DMS153 (cell line): ENCODE results near the gene BPGM.
A peak's percentile ranks its signal among the peaks of the same experiment; 100 is the strongest.
"Not testable (repeated sequence)": the region's sequence is repeated elsewhere in the genome, so short reads cannot be mapped to it uniquely, and the experiment has no call there.

ENCODE experiments used
- DNase-seq: peaks from one replicate; lab custom pipeline; 2025; lab: John Stamatoyannopoulos, UW

Gene BPGM

GRCh38 chr7:134665045-134665444 lies 18.4 kb downstream of the BPGM start:
- not testable (repeated sequence) for DNase-seq

- no peak for DNase-seq
Observed at GRCh38 chr7:134667899-134668298, 21.2 kb downstream of the BPGM start.

DNA sequence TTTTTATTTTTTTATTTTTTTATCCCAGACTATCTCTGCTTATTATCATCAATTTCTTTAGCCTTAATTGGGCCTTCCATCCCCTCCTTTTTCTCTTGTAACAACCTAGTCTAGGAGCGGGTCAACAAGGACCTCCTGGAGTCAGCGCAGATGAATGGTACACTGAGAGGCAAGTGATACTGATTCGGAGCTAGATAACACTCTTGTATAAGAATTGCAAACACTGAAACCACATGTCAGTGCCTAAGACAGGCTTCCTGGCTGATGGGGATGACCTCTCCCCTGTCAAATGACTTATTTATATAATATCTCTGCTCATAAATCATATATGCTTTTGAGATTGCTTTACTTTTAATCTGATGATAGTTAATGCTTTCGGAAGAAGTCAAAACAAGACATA lies 22.7 kb downstream of the BPGM start:
- DNase-seq: no peak

- peak; percentile 84 for DNase-seq
Observed at GRCh38 chr7:134669845-134670373, 23.3 kb downstream of the BPGM start.

GRCh38 chr7:134671609-134672008 lies 25.0 kb downstream of the BPGM start:
- DNase-seq: no peak

DNA sequence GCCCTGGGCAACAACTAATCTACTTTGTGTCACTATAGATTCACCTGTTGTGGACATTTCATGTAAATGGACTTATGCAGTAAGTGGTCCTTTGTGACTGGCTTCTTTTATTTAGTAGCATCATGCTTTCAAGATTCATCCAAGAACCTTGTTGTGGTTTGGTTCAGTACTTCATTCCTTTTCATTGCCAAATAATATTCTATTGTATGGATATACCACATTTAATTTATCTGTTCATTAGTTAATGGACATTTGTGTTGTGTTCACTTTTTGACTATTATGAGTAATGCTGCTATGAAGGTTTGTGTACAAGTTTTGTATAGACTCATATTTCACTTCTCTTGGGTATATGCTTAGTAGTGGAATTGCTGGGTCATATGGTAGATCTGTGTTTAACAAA lies 27.8 kb downstream of the BPGM start:
- no peak for DNase-seq

GRCh38 chr7:134676743-134677142 lies 30.1 kb downstream of the BPGM start:
- no peak for DNase-seq

- DNase-seq: no peak
Observed at GRCh38 chr7:134678115-134678514, 31.5 kb downstream of the BPGM start.

DNA sequence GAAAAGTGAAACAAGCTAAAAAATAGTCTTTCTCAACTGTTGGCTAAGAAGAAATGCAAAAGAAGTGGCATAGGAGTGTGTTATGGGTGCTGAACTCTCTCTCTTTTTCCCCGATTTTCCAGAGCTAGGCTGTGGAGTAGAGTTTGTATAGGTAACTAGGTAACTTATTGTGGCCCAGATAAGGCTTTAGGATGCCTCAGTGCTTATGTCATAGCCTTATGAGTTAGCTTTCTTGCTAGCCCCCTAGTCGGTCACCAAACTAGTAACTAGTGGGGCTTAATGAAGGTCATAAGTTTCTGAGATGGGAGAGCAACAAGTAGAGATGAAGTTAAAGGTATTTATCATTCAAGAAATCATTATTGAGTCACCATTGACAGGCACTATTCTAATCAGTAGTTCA lies 32.4 kb downstream of the BPGM start:
- DNase-seq: no peak

DNA sequence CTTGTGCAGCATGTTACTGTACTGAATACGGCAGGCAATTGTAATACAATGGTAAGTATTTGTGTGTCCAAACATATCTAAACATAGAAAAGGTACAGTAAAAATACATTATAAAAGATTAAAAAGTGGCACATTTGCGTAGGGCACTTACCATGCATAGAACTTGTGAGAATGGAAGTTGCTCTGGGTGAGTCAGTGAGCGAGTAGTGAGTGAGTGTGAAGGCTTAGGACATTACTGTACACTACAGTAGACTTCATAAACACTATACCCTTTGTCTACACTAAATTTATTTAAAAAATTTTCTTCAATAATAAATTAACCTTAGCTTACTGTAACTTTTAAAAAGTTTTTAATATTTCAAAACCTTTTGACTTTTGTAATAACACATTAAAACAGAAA lies 37.5 kb downstream of the BPGM start:
- no peak for DNase-seq

DNA sequence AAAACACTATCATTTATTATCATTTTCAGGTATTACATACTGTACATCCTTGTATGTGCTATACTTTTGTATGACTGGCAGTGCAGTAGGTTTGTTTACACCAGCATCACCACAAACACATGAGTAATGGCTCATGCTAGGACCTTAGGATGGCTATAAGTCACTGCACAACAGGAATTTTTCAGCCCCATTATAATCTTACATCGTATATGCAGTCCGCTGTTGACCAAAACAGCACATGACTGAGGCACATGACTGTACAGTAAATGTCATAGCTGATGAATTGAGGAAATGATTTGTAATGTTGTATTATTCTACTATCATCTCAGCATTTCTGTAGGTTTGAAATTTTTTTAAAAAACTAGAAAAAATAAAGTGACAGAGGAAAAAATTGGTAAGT lies 38.6 kb downstream of the BPGM start:
- no peak for DNase-seq

GRCh38 chr7:134686786-134687185 lies 40.1 kb downstream of the BPGM start:
- DNase-seq: no peak

GRCh38 chr7:134689550-134689949 lies 42.9 kb downstream of the BPGM start:
- not testable (repeated sequence) for DNase-seq

DNA sequence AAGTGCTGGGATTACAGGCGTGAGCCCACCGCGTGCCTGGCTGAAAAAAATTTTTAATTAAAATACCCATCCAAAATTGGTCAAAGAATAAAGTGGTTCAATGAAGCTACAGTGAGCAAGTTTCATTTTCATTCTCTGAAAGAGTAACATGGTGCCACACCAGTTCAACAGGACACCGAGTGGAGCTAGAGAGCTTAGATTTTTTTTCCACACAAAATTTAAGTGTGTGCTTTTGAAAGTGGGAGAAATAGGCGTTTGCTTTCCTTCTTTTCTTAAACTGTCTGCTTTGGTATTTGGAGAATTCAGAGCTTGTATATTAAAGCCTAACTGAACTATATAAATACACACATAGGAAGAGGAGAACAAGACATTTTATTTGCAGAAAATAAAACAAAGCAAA lies 43.4 kb downstream of the BPGM start:
- no peak for DNase-seq

DNA sequence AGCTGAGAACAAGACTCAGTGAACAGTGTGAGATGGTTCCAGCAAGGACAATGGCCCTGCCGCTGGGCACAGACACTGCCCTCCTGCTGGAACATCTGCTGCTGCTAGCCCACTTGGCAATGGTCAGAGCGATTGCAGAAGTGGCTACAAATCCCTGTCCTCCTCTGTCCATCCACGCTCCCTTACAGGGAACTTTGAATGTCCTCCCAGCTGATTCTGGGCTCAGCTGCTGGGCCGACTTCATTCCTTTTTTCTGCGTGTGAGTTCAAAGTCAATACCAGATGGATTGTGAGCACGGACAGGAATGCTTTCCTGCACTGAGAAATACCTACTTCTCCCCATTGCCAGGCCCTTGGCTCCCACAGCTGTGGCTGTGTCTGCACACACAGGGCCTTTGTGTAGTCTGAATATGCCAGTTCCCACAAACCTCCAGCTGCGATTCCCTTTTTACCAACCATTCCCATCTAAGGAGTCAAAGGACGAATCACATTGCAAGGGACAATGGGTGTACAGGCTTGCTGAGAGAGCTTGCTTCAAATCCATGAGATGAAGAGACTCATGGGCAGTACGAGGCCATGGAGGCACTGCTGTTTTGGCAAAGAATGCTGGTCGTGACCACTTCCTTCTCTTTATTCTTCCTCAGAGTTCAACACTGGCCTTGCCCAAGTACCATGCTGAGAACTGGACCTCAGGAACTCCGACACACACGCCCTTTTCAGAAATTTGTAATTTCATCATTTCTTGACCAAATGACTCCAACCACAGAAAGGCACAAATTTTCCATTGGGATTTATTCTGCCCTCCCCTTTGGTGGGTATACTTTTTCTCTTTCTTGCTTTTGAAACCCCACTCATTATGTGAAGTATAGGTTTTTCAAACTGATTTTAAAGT lies 44.2 kb downstream of the BPGM start:
- no peak for DNase-seq

DNA sequence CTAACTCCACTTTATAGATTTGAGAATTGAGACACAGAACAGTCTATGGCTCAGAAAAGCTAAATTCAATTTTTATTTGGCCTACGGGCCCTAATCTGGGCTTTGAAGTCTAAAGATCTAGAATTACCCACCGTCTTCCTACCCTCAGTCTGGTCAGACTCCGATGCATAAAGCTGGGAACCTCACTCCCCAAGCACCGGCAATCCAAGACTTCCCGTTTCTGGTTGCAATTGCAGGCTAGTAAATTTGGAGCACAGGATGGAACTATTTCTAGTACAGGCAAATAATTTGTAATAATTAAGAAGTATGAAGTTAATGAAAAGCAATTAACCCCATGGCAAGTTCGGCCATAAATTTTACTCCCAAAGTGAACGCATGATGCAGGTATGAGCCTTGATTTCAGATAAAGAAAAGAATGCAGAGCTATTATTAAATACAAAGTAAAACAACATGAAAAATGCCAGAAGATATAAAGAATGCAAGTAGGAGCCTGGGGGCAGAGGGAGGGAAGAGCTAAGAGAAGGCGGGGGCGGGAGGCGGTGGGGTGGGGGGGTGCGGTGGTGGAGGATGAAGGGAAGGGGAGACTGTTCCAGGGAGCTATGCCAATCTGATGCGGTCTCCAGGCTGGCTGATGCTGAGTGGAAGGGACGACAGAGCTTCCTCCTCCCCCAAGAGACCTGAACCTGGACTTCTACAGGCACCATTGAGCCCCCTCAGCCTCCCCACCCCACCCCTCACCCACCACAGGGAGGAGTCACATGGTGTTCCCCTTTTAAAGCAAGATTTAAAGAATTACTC lies 45.1 kb downstream of the BPGM start:
- DNase-seq: no peak

DNA sequence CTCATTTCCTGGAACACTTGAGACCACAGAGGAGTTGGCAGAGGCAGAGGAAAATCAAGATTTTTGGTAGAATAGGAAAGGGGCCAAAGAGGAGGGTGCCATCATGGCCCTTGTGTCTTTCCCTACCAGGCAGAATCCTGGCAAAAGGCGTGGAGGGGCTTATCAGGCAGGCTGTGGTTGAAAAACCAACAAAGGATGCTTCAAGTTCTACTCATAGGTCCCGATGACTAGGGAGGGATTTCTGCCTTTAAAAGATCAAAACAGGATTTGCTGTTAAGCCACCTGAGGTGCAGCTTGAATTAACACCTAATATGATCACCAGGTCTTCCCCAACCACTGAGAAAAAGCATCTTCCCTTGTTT lies 45.7 kb downstream of the BPGM start:
- DNase-seq: no peak

DNA sequence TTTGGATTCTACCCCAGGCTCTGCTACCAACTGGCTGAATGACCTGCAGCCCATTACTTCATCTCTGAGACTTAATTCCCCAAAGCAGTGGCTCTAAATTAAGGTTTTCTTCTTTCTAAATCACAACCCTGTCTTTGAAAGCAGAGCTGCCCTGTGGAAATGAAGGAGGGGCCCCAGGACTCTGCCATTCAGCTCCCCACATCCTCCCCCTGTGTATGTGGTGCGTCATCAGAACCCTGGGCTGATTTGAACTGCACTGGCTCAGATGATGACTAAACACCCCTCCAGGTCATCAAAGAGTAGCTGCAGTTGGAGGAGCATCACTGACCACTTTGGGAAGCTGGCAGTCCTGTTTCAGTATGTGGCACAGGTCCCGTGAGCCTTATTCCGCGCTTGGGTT lies 46.6 kb downstream of the BPGM start:
- DNase-seq: no peak

- DNase-seq: no peak
Observed at GRCh38 chr7:134694299-134694698, 47.6 kb downstream of the BPGM start.

DNA sequence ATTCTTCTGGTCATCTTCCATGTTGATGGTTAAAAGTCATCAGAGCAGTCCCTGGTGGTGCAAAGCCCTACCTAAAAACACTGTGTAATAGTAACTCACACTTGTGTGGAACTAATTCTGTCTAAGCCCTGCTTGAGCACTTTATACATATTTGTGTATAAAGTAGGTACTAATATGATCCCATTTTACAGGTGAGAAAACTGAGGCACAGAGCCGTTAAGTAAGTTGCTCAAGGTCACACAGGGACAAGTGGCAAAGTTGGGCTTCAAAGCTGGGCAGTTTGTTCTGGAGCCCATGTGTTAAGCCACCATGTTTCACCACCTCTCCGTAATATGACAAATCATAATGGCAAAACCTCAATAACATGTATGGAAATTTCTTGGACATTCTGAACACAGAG lies 48.1 kb downstream of the BPGM start:
- no peak for DNase-seq

DNA sequence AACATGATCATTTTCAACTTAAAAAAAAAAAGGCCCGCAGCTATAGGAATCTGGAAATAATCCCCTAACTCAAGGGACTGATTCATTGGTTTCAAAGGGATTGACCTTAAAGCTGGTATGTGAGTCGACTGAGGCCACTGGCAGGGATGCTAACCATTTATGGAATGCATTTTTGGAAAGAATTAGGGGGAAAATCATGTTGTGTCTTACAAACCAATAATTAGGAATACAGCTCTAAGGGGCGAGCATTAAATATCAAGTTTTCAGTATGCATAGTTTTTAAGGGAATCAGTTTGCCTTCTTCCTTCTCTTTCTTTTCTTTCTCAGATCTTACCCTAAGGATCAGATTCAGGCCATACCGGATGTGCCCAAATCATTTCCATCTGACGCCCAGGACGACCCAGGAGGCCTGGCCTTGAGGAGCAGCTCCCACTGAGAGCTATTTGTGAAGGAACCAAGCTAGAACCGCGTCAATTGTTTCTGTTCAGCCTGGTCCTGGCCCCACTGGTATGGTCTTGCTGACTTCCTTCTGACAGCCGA lies 48.7 kb downstream of the BPGM start:
- no peak for DNase-seq

- no peak for DNase-seq
Observed at GRCh38 chr7:134696261-134696660, 49.6 kb downstream of the BPGM start.
